PFSK-1 (cell line): ENCODE results near the gene LPXN.

Experiments
- FOXP2 ChIP-seq: optimal IDR thresholded peaks from 2 replicates; pipeline ENCODE3; 2011; ENCODE audit warnings: borderline replicate concordance, control low read depth, inconsistent platforms; ENCODE audit not compliant: insufficient read depth; ENCODE audit errors: extremely low read length, extremely low read depth
- POLR2AphosphoS5 ChIP-seq: IDR thresholded peaks from 2 replicates; pipeline ENCODE4 v1.6.1; 2012; ENCODE audit warnings: low read depth, mild to moderate bottlenecking, control low read depth, low read length, moderate library complexity
- SIN3A ChIP-seq: IDR thresholded peaks from 2 replicates; pipeline ENCODE4 v1.6.1; 2012; ENCODE audit warnings: mild to moderate bottlenecking, low read length, moderate library complexity, borderline replicate concordance; ENCODE audit not compliant: insufficient read depth
- TAF1 ChIP-seq: IDR thresholded peaks from 2 replicates; pipeline ENCODE4 v1.6.1; 2012; ENCODE audit warnings: low read length, control low read depth, borderline replicate concordance; ENCODE audit not compliant: insufficient read depth
- TF ChIP-seq, protein P1 (sequence below), 2 experiments: IDR thresholded peaks; 2 replicates each; pipeline versions ENCODE4 v1.6.1 to v1.8.0; 2011 to 2012; ENCODE audit warnings: low read depth in 2 of 2, low read length in 2 of 2, control low read depth in 1 of 2, inconsistent platforms in 1 of 2, mild to moderate bottlenecking in 1 of 2, moderate library complexity in 1 of 2; ENCODE audit not compliant: insufficient read depth in 1 of 2

The LPXN gene

DNA sequence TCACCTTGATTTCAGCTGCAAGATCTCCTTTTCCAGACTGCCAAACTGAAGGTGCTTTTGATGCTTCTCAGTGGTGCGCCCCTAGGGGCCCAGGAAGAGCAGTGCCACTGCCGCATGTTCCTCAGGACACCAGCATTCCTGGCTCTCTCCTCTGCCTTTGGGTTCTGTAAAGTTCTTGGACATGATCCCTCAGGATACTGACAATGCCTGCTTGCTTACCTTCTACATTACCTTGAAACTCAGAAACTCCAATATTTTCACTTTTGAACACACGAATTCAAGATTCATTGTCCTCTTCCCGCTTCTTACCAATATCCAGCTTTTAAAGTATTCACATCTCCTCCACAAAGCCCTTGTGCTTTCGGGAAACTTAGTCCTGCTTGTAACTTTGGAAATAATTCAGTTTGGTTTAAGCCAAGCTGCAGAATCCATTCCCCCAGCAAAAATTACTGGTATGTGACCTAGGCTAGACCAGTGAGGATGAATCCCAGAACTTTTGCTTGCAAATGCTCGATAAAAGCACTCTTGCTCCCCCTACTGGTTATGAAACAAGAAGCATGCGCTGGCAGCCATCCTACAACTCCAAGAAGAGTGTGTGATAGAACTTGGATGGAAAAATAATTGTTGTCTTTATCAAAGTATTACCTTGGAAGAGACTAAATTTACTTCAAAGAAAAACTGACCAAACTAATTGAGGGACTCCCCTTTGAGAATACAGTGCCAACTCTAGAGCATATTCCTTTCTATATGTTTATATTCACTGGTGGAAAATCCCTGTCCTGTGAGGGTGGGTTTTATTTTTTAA is 51.2 kb downstream of the LPXN start:
- TF ChIP-seq TAF1 = no peak
- TF ChIP-seq FOXP2 = no peak
- no peak for TF ChIP-seq POLR2AphosphoS5
- TF ChIP-seq, protein P1, sequence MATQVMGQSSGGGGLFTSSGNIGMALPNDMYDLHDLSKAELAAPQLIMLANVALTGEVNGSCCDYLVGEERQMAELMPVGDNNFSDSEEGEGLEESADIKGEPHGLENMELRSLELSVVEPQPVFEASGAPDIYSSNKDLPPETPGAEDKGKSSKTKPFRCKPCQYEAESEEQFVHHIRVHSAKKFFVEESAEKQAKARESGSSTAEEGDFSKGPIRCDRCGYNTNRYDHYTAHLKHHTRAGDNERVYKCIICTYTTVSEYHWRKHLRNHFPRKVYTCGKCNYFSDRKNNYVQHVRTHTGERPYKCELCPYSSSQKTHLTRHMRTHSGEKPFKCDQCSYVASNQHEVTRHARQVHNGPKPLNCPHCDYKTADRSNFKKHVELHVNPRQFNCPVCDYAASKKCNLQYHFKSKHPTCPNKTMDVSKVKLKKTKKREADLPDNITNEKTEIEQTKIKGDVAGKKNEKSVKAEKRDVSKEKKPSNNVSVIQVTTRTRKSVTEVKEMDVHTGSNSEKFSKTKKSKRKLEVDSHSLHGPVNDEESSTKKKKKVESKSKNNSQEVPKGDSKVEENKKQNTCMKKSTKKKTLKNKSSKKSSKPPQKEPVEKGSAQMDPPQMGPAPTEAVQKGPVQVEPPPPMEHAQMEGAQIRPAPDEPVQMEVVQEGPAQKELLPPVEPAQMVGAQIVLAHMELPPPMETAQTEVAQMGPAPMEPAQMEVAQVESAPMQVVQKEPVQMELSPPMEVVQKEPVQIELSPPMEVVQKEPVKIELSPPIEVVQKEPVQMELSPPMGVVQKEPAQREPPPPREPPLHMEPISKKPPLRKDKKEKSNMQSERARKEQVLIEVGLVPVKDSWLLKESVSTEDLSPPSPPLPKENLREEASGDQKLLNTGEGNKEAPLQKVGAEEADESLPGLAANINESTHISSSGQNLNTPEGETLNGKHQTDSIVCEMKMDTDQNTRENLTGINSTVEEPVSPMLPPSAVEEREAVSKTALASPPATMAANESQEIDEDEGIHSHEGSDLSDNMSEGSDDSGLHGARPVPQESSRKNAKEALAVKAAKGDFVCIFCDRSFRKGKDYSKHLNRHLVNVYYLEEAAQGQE (IDR thresholded peaks at IDR 0.05; ENCODE audit: insufficient read depth in 1 of 2, low read depth in 2 of 2, low read length in 2 of 2) = no peak
- no peak for TF ChIP-seq SIN3A

DNA sequence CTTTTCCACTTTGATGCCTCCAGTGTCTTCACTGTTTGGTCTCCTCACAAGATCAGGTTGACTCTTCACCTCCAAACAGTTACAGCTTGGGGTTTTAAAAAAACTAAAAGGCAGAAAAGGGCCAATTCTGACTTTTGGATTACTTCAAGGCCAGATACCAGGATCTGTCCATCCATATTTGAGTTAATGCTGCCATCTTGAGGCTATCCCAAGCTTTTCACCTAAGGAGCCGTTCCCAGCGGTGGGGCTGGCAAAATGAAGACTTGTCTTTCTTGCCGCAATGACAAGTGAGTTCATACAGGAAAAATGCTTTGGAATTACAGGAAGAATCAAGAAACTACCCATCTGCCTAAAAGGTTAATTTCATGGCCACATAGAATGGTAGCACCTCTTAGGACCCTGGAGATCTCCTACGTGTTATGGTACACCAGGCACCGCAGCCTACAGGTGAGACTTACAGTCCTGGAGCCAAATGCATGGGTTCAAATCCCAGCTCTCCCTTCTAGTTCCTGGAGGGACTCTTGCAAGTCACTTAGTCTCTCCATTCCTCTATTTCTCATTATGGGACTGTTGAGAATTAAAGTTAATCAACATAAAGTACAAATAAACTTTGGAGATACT is 61.8 kb downstream of the LPXN start:
- TF ChIP-seq, protein P1 (IDR thresholded peaks at IDR 0.05; ENCODE audit: insufficient read depth in 1 of 2, low read depth in 2 of 2, low read length in 2 of 2) = no peak
- TF ChIP-seq POLR2AphosphoS5 (no peak), SIN3A (no peak), FOXP2 (no peak), TAF1 (no peak)

DNA sequence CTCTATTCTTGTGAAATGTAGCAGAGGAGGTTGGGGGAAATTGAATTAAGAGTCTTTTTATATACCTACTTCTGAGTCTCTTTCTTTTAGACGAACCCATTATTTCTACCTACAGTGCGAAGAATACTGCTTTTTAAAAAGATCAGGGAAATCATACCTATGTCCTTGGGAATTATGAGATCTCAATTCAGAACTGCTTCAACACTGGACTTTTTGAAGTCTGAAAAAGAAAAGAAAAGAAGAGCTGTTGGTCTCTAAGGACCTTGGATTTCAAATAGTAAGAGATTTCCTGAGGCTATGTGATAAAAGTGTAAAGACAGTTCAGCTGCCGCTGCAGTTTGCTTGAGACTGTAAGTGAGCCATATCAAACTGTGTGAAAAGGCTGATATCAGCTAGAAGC is 64.0 kb downstream of the LPXN start:
- TF ChIP-seq, protein P1 (IDR thresholded peaks at IDR 0.05; ENCODE audit: insufficient read depth in 1 of 2, low read depth in 2 of 2, low read length in 2 of 2) = no peak
- TF ChIP-seq FOXP2 = no peak
- no peak for TF ChIP-seq POLR2AphosphoS5
- TF ChIP-seq TAF1 = no peak
- no peak for TF ChIP-seq SIN3A

DNA sequence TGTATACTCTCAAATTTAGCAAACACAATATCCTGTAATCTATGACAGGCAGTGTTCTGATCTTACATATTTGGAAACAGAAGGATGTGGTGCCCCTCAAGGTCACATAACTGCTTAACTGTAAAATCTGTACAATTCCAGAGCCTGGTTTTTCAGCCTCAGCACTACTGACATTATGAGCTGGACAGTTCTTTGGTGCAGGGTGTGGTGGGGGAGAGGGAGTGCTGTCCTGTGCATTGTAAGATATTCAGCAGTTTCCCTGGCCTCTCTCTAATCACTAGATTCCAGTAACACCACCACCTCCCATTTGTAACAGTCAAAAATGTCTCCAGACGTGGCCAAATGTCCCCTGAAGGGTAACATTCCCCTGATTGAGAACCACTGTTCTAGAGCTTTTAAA is 65.9 kb downstream of the LPXN start:
- TF ChIP-seq, protein P1 (IDR thresholded peaks at IDR 0.05; ENCODE audit: insufficient read depth in 1 of 2, low read depth in 2 of 2, low read length in 2 of 2) = no peak
- TF ChIP-seq TAF1 (no peak), POLR2AphosphoS5 (no peak), SIN3A (no peak), FOXP2 (no peak)
